Activated B cell treated with CpG ODN at 0.5 μM for 24 hours (primary cell): Measurements from ENCODE around the gene GRIK3. TPM values are rescaled to one million over a fixed set of nuclear protein-coding genes. Genes with fewer than 3 reads are reported as not detected.

ENCODE experiments used
- ATAC-seq: fragments of 200-7000 bp; cut with Tn5 transposase; one replicate; pipeline ENCODE4 v1.10.0; 2021; ENCODE audit warnings: low read depth, mild to moderate bottlenecking, moderate library complexity
- CTCF ChIA-PET: fragments of 350-600 bp; sonication (Branson Sonifier 250); formaldehyde crosslinking; loops from one replicate; lab custom pipeline; 2021; ENCODE audit warnings: antibody characterized with exemption; lab: Charles Lee
- POLR2A ChIA-PET: fragments of 350-600 bp; sonication (Branson Sonifier 250); formaldehyde crosslinking; loops from one replicate; lab custom pipeline; 2021; ENCODE audit warnings: antibody characterized with exemption; lab: Charles Lee
- DNase-seq: peaks from one replicate; pipeline ENCODE4 v3.0.0; 2022
- H3K27ac Mint-ChIP-seq: one replicate; pipeline ENCODE4 v1.8.0; 2020; ENCODE audit warnings: mixed read lengths
- H3K27me3 Mint-ChIP-seq: one replicate; pipeline ENCODE4 v1.8.0; 2021; ENCODE audit warnings: mixed read lengths
- H3K36me3 Mint-ChIP-seq: one replicate; pipeline ENCODE4 v1.8.0; 2021; ENCODE audit warnings: low read depth, mixed read lengths
- H3K4me1 Mint-ChIP-seq: one replicate; pipeline ENCODE4 v1.8.0; 2021; ENCODE audit warnings: mixed read lengths
- H3K4me3 Mint-ChIP-seq: one replicate; pipeline ENCODE4 v1.8.0; 2020; ENCODE audit warnings: mild to moderate bottlenecking, mixed read lengths
- H3K9me3 Mint-ChIP-seq: one replicate; pipeline ENCODE4 v1.8.0; 2020; ENCODE audit warnings: mixed read lengths
- intact Hi-C: fragments of 100-400 bp; cut with micrococcal nuclease; formaldehyde crosslinking; loops from one replicate; pipeline ENCODE4 v1.15.1; 2024
- total RNA-seq: library from RNA; stranded (reverse); gene quantifications from 2 replicates; pipeline ENCODE4 v1.2.3, GENCODE V29; 2022
- TF ChIP-seq, protein P1 (sequence below): fragments of 200-600 bp; IDR thresholded peaks from one replicate; pipeline ENCODE4 v1.8.0; 2022; ENCODE audit warnings: antibody characterized with exemption, mild to moderate bottlenecking

The GRIK3 gene
- total RNA-seq, 1 donor from 2014 or later = 0.35 TPM

DNA sequence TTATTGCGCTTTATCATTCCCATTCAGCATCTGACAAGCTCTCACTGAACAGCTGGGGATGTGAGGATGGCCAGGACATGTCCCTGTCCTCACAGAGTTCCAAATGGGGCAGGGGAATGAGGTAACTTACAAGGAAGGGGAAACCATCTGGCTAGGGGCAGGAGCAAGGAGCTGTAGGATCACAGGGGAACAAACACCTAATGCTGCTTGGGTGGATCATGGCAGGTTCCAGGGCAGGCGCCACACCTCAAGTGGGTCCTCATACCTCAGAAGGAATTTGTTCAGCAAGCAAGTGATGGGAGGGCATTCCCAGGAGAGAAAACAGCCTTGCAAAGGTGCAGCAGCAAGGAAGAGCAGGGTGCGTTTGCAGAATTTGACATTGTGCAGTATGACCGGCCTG is 35.1 kb upstream of the GRIK3 start:
- peaks cover 27% of the 10 kb centered on the region for H3K27me3 Mint-ChIP-seq
- no peaks in the 10 kb centered on the region for H3K9me3 Mint-ChIP-seq
- ChIA-PET CTCF (no interaction called here), POLR2A (no interaction called here)
- no peak overlapping the region for H3K4me3 Mint-ChIP-seq
- TF ChIP-seq, protein P1, sequence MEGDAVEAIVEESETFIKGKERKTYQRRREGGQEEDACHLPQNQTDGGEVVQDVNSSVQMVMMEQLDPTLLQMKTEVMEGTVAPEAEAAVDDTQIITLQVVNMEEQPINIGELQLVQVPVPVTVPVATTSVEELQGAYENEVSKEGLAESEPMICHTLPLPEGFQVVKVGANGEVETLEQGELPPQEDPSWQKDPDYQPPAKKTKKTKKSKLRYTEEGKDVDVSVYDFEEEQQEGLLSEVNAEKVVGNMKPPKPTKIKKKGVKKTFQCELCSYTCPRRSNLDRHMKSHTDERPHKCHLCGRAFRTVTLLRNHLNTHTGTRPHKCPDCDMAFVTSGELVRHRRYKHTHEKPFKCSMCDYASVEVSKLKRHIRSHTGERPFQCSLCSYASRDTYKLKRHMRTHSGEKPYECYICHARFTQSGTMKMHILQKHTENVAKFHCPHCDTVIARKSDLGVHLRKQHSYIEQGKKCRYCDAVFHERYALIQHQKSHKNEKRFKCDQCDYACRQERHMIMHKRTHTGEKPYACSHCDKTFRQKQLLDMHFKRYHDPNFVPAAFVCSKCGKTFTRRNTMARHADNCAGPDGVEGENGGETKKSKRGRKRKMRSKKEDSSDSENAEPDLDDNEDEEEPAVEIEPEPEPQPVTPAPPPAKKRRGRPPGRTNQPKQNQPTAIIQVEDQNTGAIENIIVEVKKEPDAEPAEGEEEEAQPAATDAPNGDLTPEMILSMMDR = no peak
- DNase-seq = no peak
- H3K27ac Mint-ChIP-seq = no peak overlapping the region
- intact Hi-C loops = no loop called here
- no peak for ATAC-seq
- H3K4me1 Mint-ChIP-seq = no peaks in the 10 kb centered on the region
- no peaks in the 10 kb centered on the region for H3K36me3 Mint-ChIP-seq

DNA sequence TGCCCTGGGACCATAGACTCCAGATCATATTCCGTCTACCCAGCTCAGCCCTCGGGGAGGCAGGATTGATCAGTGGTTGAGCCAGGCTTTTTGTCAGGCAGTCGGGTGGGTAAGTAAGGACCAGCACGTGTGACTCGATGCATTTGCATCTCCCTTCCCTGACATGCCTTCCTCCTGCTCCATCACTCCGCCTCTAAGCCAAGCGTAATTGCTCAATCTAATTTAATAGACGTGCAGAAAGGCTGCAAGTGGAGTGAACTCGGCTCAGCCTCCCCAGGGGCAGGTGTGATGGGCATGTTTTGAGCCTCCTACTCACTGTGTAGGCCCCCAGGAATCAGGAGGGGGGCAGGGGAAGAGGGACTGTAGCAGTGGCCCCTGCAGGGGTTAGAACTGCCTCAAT is 34.6 kb upstream of the GRIK3 start:
- CTCF ChIA-PET = no interaction called here
- Mint-ChIP-seq H3K27ac (no peak overlapping the region), H3K27me3 (peaks cover 30% of the 10 kb centered on the region), H3K36me3 (no peaks in the 10 kb centered on the region), H3K4me3 (no peak overlapping the region), H3K4me1 (no peaks in the 10 kb centered on the region), H3K9me3 (no peaks in the 10 kb centered on the region)
- POLR2A ChIA-PET = no interaction called here
- DNase-seq (no peak), ATAC-seq (no peak)
- TF ChIP-seq, protein P1 = no peak
- intact Hi-C loops = no loop called here

DNA sequence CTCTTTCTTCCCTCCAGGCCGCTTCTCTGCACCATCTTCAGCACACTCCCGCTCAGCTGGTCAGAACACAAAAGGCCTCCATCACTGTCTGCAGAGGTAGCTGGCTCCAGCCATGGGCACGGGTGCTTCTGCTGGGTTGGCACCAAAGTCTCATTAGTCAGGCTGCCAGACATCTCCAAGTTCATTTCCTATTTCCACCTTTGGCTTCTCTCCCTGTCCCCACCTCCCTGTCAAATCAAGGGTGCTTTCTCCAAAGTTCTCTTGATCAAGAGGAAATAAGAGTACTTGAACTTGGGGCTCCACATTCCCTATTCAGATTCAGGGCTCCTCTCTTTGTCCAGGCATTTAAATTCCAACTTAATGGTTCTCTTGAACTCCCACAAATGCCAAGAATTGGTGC is 33.9 kb upstream of the GRIK3 start:
- TF ChIP-seq, protein P1 = no peak
- ATAC-seq (no peak), DNase-seq (no peak)
- H3K27ac Mint-ChIP-seq = no peak overlapping the region
- POLR2A ChIA-PET = no interaction called here
- H3K36me3 Mint-ChIP-seq = no peaks in the 10 kb centered on the region
- CTCF ChIA-PET = no interaction called here
- no peaks in the 10 kb centered on the region for H3K9me3 Mint-ChIP-seq
- H3K27me3 Mint-ChIP-seq = peaks cover 30% of the 10 kb centered on the region
- H3K4me1 Mint-ChIP-seq = no peaks in the 10 kb centered on the region
- H3K4me3 Mint-ChIP-seq = no peak overlapping the region
- intact Hi-C loops = no loop called here

DNA sequence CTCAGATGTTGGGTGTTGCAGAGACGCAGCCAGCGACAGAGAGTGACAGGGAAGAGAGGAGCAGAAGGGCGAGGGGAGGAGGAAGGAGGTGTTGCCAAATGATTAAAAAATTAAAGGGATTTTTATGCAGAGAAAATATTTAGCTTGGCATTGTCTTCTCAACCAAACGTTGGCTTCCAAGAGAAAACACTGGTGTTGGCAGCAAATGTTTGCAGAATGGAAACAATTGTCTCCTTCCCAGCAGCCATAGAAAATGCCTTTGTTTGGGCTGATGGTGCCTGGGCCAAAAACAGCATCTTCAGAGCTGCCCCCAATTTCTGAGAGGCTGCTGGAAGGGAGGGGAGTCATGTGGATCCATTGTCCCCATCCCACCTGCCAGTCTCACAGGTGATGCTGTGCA is 29.7 kb upstream of the GRIK3 start:
- POLR2A ChIA-PET = no interaction called here
- Mint-ChIP-seq H3K4me3 (no peak overlapping the region), H3K27ac (no peak overlapping the region), H3K36me3 (no peaks in the 10 kb centered on the region), H3K4me1 (no peaks in the 10 kb centered on the region), H3K27me3 (peaks cover 32% of the 10 kb centered on the region), H3K9me3 (no peaks in the 10 kb centered on the region)
- CTCF ChIA-PET = no interaction called here
- no peak for ATAC-seq
- TF ChIP-seq, protein P1 = no peak
- intact Hi-C loops = no loop called here
- no peak for DNase-seq

DNA sequence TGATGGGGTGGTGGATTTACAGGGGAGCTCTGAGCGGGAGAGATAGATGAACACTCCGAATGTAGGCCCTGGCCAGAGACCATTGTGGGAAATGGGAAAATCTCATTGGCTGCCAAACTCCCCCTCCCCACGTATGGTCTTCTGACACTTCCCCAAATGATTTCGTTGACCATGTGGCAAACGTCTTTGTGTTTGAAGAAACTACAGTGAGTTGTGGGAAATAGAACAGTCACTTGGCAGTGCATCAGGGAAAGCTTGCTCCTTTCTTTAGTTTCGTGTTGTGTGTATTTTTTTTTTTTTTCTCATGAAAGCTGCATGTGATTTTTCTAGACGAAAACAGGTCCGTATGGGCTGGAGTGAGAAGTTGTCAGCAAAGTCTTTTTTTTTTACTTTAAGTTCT is 25.0 kb upstream of the GRIK3 start:
- TF ChIP-seq, protein P1 = no peak
- ChIA-PET POLR2A (no interaction called here), CTCF (no interaction called here)
- DNase-seq = no peak
- Mint-ChIP-seq H3K27me3 (peaks cover 5% of the 10 kb centered on the region), H3K4me3 (no peak overlapping the region), H3K27ac (no peak overlapping the region), H3K9me3 (no peaks in the 10 kb centered on the region), H3K4me1 (no peaks in the 10 kb centered on the region), H3K36me3 (no peaks in the 10 kb centered on the region)
- no peak for ATAC-seq
- intact Hi-C loops = no loop called here
